GM21390 (cell line): ENCODE results near the gene RASGRF2.
"Not testable (repeated sequence)": the region's sequence is repeated elsewhere in the genome, so short reads cannot be mapped to it uniquely, and the experiment has no call there.

Experiments
- ATAC-seq: cut with Tn5 transposase; IDR thresholded peaks from one replicate; pipeline ENCODE4 v1.9.1; 2021; ENCODE audit not compliant: unreplicated experiment

RASGRF2 gene

GRCh38 chr5:81262796-81263195, 302.6 kb downstream of the RASGRF2 start:
- ATAC-seq = not testable (repeated sequence)

GRCh38 chr5:81265101-81265500, 304.9 kb downstream of the RASGRF2 start:
- no peak for ATAC-seq

- no peak for ATAC-seq
Measured at GRCh38 chr5:81268521-81269196, 308.5 kb downstream of the RASGRF2 start.

GRCh38 chr5:81269751-81270393, 309.7 kb downstream of the RASGRF2 start:
- no peak for ATAC-seq

GRCh38 chr5:81270394-81271027, 310.3 kb downstream of the RASGRF2 start:
- ATAC-seq = not testable (repeated sequence)
